ENCODE results near the gene ATXN7.
A peak's percentile ranks its signal among the peaks of the same experiment; 100 is the strongest.

ATXN7 gene

DNA sequence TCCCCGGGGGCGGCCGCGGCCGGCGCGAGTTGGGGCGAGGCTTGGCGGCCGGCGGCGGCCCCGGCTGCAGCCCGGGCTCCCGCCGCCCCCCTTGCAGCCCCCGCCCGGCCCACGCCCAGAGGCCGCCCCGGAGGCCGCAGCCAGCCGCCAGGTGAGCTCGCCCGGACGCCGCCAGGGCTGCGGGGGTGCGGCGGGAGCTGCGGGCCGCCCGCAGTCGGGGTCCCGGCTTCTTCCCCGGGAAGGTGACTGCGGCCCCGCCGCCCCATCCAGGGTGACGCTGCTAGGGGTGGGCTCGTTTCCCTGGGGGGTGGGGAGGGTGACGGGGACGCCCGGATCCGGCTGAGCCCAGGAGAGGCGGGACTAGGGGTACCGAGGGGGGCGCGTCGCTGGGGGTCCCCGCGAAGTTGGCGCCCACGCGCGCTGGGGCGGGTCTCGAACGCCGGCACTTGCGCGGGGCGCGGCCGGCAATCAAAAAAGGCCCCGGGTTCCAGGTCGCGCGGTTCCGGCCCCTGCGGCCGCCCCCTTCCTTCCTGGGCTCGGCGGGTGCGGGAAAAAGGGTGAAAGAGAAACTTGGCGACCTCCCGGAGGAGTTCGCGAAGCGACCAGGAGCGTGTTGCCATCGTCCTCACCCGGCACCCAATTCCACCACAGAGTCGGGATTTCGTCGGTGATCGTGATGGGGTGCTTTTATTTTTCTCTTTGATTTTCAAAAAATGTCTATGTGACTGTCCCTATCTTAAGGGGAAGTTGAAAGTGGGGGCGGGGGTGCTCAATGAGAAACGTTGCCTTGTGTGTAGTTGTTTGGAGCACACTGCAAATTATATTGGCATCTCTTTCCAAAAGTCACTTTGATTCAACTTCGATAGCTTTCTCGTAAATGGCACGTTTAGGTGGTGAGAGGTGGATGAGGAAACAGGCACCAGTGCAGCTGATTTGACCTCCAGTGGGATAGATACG lies 619 bp downstream of the ATXN7 start:
- DNase-seq, result no peak

DNA sequence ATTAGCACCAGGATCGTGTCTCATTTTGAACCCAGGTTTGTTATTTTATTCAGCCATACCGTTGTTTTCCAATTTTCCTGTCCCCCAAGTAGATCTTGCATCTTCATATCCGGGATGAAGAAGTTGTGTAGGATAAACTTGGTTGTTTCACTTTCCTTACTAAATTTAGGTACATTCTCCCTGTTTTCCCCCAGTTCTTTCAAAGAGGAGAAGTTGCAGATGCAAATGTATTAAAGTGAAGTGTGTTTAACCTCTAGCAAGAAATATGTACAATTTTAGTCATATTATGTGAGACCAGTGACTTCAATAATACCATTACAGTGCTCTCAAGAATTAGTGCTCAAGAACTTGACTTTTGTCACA lies 1.3 kb downstream of the ATXN7 start:
- DNase-seq, result no peak

GRCh38 chr3:63867225-63867624 lies 3.6 kb downstream of the ATXN7 start:
- no peak for DNase-seq

GRCh38 chr3:63869940-63870614 lies 6.4 kb downstream of the ATXN7 start:
- DNase-seq, result no peak

DNA sequence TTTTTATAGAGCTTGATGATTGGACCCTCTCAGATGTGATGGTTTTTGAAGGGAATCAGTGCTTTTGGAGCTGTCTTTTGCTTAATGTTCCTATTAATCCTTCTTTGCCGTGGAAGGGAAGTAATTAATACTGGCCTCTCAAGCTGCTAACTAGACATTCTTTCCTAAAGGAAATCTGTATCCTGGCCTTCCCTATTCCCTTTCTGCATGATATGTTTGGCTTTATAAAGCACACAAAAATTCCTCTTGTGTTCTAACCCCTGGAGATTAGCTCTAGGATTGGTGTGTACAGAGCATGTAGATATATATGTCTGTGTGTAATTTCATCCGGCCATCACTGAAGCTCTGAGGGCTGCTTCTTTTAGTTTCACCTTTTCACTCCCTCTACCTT lies 6.9 kb downstream of the ATXN7 start:
- no peak for DNase-seq

DNA sequence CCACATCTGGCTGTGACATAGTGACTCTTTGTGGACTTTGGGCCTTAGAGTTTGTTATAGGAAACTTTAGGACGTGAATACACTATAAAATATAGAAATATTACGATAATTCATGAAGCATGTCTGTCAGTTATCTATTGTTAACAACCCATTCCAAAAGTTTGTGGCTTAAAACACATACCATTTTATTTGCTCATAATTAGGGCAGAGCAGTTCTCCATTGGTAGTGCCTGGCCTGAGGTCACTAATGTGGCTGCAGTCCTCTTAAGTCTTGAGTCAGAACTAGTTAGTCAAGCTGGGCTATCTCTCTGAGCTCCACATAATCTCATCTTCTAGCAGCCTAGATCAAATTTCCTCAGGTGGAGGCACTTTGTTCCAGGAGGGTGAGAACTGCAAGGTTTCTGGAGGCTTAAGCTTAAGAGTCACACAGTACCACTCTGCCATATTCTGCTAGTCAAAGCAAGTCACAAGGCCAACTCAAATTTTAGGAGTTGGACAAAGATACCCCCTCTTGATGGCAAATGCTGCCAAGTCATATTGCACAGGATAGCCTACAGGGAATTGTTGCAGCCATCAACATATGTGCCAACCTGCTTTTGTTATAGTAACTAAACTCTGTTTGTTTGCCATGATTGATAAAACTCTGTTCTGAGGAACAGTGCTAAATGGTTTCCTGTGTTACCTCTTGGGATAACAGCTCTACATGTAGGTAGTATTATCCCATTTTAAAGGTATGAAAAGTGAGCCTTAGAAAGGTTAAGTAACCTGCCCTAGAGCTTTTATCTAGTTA lies 8.7 kb downstream of the ATXN7 start:
- no peak for DNase-seq

GRCh38 chr3:63874769-63875168 lies 11.1 kb downstream of the ATXN7 start:
- DNase-seq, result no peak

GRCh38 chr3:63875510-63875909 lies 11.8 kb downstream of the ATXN7 start:
- DNase-seq, result no peak

- DNase-seq, result no peak
These were observed 12.6 kb downstream of the ATXN7 start for GRCh38 chr3:63876260-63876659.

GRCh38 chr3:63877737-63878393 lies 14.2 kb downstream of the ATXN7 start:
- no peak for DNase-seq

DNA sequence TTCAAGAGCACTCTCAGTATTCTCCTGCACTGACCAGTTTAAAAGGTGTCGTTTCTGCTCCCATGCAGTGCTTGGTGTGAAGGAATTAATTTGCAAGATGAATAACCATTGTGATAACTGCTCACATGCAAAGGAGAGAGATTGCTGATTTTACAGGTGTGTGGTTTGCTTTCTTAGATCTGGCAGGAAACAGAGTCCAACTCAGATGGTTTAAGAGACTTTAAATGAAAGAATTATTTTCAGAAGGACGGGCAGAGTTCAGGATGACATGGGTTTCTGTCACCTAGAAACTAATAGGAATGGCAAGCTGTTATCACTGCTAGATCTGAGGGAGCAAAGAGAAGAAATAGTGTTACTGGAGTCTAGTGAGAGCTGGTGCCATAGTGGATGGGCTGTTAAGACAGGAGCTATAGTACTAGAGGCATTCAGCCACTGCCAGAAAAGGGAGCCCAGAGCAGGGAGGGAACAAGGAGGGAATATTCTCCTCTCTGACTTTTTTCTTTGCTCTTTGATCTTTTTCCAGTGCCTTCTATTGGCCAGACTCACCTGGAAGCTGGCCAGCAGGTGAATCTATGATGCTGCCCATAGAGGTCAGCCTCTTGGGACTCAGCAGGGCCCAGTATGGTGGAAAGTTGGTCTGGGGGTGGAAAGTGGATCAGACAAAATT lies 14.9 kb downstream of the ATXN7 start:
- no peak for DNase-seq

GRCh38 chr3:63880653-63881052 lies 17.0 kb downstream of the ATXN7 start:
- DNase-seq, result no peak

GRCh38 chr3:63886858-63887257 lies 23.2 kb downstream of the ATXN7 start:
- DNase-seq, result no peak

DNA sequence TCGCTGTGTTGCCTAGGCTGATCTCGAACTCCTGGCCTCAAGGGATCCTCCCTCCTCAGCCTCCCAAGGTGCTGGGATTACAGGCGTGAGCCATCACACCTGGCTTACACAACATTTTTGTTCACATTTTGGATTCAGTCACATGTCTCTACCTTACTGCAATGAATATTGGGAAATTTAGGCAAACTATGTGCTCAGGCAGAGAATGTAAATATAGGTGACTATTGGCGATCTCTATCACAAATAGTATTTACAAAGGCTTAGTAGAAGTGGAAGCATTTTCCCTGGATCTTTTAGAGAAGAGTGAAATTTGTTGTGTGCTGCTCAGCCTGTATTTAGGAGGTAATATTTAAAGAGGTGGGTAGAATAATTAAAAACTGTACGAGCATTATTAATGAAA lies 27.9 kb downstream of the ATXN7 start:
- DNase-seq, result no peak

DNA sequence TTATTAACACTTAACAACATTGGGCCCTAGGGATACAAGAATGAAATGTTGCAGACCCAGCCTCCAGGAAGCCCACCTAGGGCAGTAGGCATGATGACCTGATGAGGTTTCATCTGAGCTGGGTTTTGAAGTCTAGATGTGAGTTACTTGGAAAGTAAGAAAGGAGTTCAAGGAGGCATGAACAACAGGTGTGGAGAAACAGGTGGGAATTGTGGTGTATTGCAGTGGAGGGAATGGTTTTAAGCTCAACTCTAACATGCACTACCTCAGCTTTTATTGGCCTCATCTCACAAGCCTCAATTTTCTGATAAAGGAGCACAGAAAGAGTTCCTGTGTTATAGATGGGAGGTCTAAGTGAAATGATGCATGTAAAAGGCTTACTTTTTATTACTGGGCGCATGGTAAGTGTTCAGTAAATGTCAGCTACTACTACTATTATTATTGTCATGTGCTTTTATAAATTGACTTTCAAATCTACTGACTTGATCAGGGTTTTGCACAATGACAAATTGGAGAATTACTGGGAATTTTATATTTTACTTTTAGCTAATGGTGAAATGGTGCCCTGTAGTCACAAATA lies 29.2 kb downstream of the ATXN7 start:
- DNase-seq, result no peak

GRCh38 chr3:63895422-63896189 lies 31.9 kb downstream of the ATXN7 start:
- DNase-seq, result no peak

DNA sequence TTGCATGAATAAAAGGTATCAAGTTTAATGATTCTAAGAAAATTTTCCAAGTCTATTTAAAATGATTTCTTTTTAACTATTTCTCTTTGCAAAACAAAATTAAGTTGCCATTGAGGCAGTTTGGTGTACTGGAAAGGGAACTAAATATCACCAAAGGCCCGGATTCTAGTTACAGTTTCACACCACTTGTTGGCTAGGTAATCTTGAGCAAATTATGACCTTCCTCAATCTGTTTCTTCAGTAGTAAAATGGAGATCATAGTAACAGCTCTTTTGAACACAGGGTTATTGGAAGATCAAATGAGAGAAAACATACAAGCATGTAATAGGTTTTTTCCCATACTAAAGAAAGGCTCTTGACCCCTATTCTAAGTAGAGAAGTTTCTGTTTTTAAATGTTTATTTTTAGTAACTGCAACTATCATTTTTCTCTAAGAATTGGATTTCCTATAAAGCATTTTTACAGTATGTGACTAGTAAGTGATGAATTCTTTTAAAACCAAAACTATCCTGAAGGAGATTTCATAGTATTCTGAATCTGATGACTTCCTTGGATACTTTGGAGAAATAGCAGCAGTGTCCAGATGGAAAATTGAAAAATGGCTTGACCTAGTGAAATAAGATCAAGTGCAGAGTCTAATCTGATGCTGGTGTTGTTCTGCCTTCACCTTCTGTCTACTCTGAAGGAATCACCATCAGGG lies 32.8 kb downstream of the ATXN7 start:
- DNase-seq, result no peak

- DNase-seq, result no peak
These were observed 36.3 kb downstream of the ATXN7 start for GRCh38 chr3:63900010-63900409.

- peak; percentile 0 for DNase-seq
These were observed 36.8 kb downstream of the ATXN7 start for GRCh38 chr3:63900459-63900858.
